KMS-11 (cell line): ENCODE results near the gene HMX1.

Experiments
- H2AFZ ChIP-seq: fragments of 200-600 bp; sonication (generic); 2 replicates; pipeline ENCODE4 v1.6.1; 2016; ENCODE audit warnings: antibody characterized with exemption, mixed run types, low read depth
- H3K27ac ChIP-seq: fragments of 200-600 bp; sonication (generic); 2 replicates; pipeline ENCODE4 v1.6.1; 2016; ENCODE audit warnings: mild to moderate bottlenecking, mixed run types
- H3K27me3 ChIP-seq: fragments of 200-600 bp; sonication (generic); 2 replicates; pipeline ENCODE4 v1.6.1; 2017; ENCODE audit warnings: mild to moderate bottlenecking, low read depth, mixed run types, moderate library complexity; ENCODE audit not compliant: insufficient read depth
- H3K36me3 ChIP-seq: fragments of 200-600 bp; sonication (generic); 2 replicates; pipeline ENCODE4 v1.6.1; 2017; ENCODE audit warnings: mild to moderate bottlenecking, mixed run types; ENCODE audit not compliant: insufficient read depth
- H3K4me1 ChIP-seq: fragments of 200-600 bp; sonication (generic); 2 replicates; pipeline ENCODE4 v1.6.1; 2016; ENCODE audit warnings: mild to moderate bottlenecking, low read depth, mixed run types; ENCODE audit not compliant: poor library complexity, severe bottlenecking
- H3K4me2 ChIP-seq: fragments of 200-600 bp; sonication (generic); 2 replicates; pipeline ENCODE4 v1.7.0; 2016; ENCODE audit warnings: mild to moderate bottlenecking, mixed run types
- H3K4me3 ChIP-seq: fragments of 200-600 bp; sonication (generic); IDR thresholded peaks from 2 replicates; pipeline ENCODE4 v1.6.1; 2017; ENCODE audit warnings: low read depth, low read length, mixed read lengths; ENCODE audit not compliant: insufficient read depth
- H3K79me2 ChIP-seq: fragments of 200-600 bp; sonication (generic); 2 replicates; pipeline ENCODE4 v1.6.1; 2016; ENCODE audit warnings: low read depth, mixed run types; ENCODE audit not compliant: insufficient read depth
- H3K9ac ChIP-seq: fragments of 200-600 bp; sonication (generic); 2 replicates; pipeline ENCODE4 v1.6.1; 2016; ENCODE audit warnings: mild to moderate bottlenecking, mixed run types
- H4K20me1 ChIP-seq: fragments of 200-600 bp; sonication (generic); 2 replicates; pipeline ENCODE4 v1.6.1; 2016; ENCODE audit warnings: mild to moderate bottlenecking, mixed run types; ENCODE audit not compliant: insufficient read depth
- TF ChIP-seq, protein P1 (sequence below): fragments of 200-600 bp; sonication (generic); conservative IDR thresholded peaks from 2 replicates; pipeline ENCODE4 v1.6.1; 2017; ENCODE audit warnings: low read depth, mild to moderate bottlenecking, antibody characterized with exemption, low read length, moderate library complexity, mixed read lengths

HMX1 gene

GRCh38 chr4:8869898-8870646 is 1.6 kb downstream of the HMX1 start:
- H3K79me2 ChIP-seq, result no peaks in the 10 kb centered on the region
- no peak overlapping the region for H3K27ac ChIP-seq
- H2AFZ ChIP-seq, result no peak overlapping the region
- no peak overlapping the region for H3K4me3 ChIP-seq
- H3K4me1 ChIP-seq, result no peaks in the 10 kb centered on the region
- no peak overlapping the region for H3K4me2 ChIP-seq
- H3K27me3 ChIP-seq, result no peaks in the 10 kb centered on the region
- no peak overlapping the region for H3K9ac ChIP-seq
- no peaks in the 10 kb centered on the region for H3K36me3 ChIP-seq
- TF ChIP-seq, protein P1, sequence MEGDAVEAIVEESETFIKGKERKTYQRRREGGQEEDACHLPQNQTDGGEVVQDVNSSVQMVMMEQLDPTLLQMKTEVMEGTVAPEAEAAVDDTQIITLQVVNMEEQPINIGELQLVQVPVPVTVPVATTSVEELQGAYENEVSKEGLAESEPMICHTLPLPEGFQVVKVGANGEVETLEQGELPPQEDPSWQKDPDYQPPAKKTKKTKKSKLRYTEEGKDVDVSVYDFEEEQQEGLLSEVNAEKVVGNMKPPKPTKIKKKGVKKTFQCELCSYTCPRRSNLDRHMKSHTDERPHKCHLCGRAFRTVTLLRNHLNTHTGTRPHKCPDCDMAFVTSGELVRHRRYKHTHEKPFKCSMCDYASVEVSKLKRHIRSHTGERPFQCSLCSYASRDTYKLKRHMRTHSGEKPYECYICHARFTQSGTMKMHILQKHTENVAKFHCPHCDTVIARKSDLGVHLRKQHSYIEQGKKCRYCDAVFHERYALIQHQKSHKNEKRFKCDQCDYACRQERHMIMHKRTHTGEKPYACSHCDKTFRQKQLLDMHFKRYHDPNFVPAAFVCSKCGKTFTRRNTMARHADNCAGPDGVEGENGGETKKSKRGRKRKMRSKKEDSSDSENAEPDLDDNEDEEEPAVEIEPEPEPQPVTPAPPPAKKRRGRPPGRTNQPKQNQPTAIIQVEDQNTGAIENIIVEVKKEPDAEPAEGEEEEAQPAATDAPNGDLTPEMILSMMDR, result no peak
- H4K20me1 ChIP-seq, result no peaks in the 10 kb centered on the region

- H4K20me1 ChIP-seq, result no peaks in the 10 kb centered on the region
- no peak overlapping the region for H3K27ac ChIP-seq
- no peaks in the 10 kb centered on the region for H3K4me1 ChIP-seq
- no peak overlapping the region for H2AFZ ChIP-seq
- no peaks in the 10 kb centered on the region for H3K36me3 ChIP-seq
- no peak overlapping the region for H3K4me3 ChIP-seq
- H3K27me3 ChIP-seq, result no peaks in the 10 kb centered on the region
- no peak overlapping the region for H3K4me2 ChIP-seq
- H3K9ac ChIP-seq, result no peak overlapping the region
- H3K79me2 ChIP-seq, result no peaks in the 10 kb centered on the region
- TF ChIP-seq, protein P1, result no peak
Observed at GRCh38 chr4:8869002-8869897, 2.4 kb downstream of the HMX1 start.

GRCh38 chr4:8868321-8869001 is 3.2 kb downstream of the HMX1 start:
- Histone ChIP-seq H3K27ac (no peak overlapping the region), H3K4me2 (no peak overlapping the region), H3K4me1 (no peaks in the 10 kb centered on the region), H2AFZ (no peak overlapping the region), H4K20me1 (no peaks in the 10 kb centered on the region), H3K9ac (no peak overlapping the region), H3K79me2 (no peaks in the 10 kb centered on the region), H3K36me3 (no peaks in the 10 kb centered on the region), H3K4me3 (no peak overlapping the region), H3K27me3 (no peaks in the 10 kb centered on the region)
- TF ChIP-seq, protein P1, result no peak

- Histone ChIP-seq H2AFZ (no peak overlapping the region), H3K27ac (no peak overlapping the region), H3K36me3 (no peaks in the 10 kb centered on the region), H3K4me2 (no peak overlapping the region), H3K79me2 (no peaks in the 10 kb centered on the region), H3K4me1 (no peaks in the 10 kb centered on the region), H3K9ac (no peak overlapping the region), H4K20me1 (no peaks in the 10 kb centered on the region), H3K4me3 (no peak overlapping the region), H3K27me3 (no peaks in the 10 kb centered on the region)
- TF ChIP-seq, protein P1, result no peak
Observed at GRCh38 chr4:8867624-8868320, 3.9 kb downstream of the HMX1 start.
